H9 (cell line): Measurements from ENCODE around the gene SAP25. TPM values are rescaled to one million over a fixed set of nuclear protein-coding genes. Genes with fewer than 3 reads are reported as not detected.

Experiments
- DNase-seq: peaks from one replicate; pipeline ENCODE4 v3.0.0-alpha.2; 2017
- H2AFZ ChIP-seq: one replicate; pipeline ENCODE4 v1.6.1; 2013; ENCODE audit warnings: mild to moderate bottlenecking, low read length, control low read depth, moderate library complexity
- H2AK5ac ChIP-seq: 2 replicates; pipeline ENCODE4 v1.6.1; 2013; ENCODE audit warnings: low read length, control low read depth, mixed read lengths; ENCODE audit not compliant: insufficient read length
- H2BK120ac ChIP-seq: one replicate; pipeline ENCODE4 v1.6.1; 2013; ENCODE audit warnings: low read depth, mild to moderate bottlenecking, low read length, control low read depth, inconsistent platforms; ENCODE audit not compliant: poor library complexity, severe bottlenecking
- H2BK12ac ChIP-seq: 2 replicates; pipeline ENCODE4 v1.6.1; 2013; ENCODE audit warnings: low read length, control low read depth, mixed read lengths, low read depth; ENCODE audit not compliant: insufficient read length
- H2BK15ac ChIP-seq: 2 replicates; pipeline ENCODE4 v1.6.1; 2013; ENCODE audit warnings: low read depth, low read length, control low read depth
- H2BK20ac ChIP-seq: one replicate; pipeline ENCODE4 v1.6.1; 2013; ENCODE audit warnings: low read depth, mild to moderate bottlenecking, low read length, control low read depth, inconsistent platforms; ENCODE audit not compliant: poor library complexity, severe bottlenecking
- H2BK5ac ChIP-seq: 2 replicates; pipeline ENCODE4 v1.6.1; 2013; ENCODE audit warnings: low read length, control low read depth, mixed read lengths; ENCODE audit not compliant: insufficient read length
- H3K14ac ChIP-seq: 2 replicates; pipeline ENCODE4 v1.6.1; 2013; ENCODE audit warnings: low read length, control low read depth; ENCODE audit not compliant: insufficient read depth
- H3K18ac ChIP-seq: 2 replicates; pipeline ENCODE4 v1.6.1; 2013; ENCODE audit warnings: low read depth, mild to moderate bottlenecking, mixed read lengths, low read length, control low read depth; ENCODE audit not compliant: insufficient read length
- H3K23ac ChIP-seq: 2 replicates; pipeline ENCODE4 v1.6.1; 2013; ENCODE audit warnings: low read length, control low read depth, mixed read lengths, low read depth; ENCODE audit not compliant: insufficient read length
- H3K23me2 ChIP-seq: 2 replicates; pipeline ENCODE4 v1.6.1; 2013; ENCODE audit warnings: low read depth, mild to moderate bottlenecking, mixed read lengths, low read length, control low read depth; ENCODE audit not compliant: insufficient read length, poor library complexity, severe bottlenecking
- H3K27ac ChIP-seq: 2 replicates; pipeline ENCODE4 v1.5.1; 2013; ENCODE audit warnings: low read length, control low read depth, mixed read lengths, low read depth; ENCODE audit not compliant: insufficient read length
- H3K27me3 ChIP-seq: 2 replicates; pipeline ENCODE4 v1.6.1; 2013; ENCODE audit warnings: low read length, control low read depth, inconsistent platforms; ENCODE audit not compliant: insufficient read depth
- H3K4ac ChIP-seq: 2 replicates; pipeline ENCODE4 v1.6.1; 2013; ENCODE audit warnings: low read depth, mild to moderate bottlenecking, control low read depth, inconsistent platforms, low read length, moderate library complexity
- H3K4me1 ChIP-seq: 2 replicates; pipeline ENCODE4 v1.6.1; 2013; ENCODE audit warnings: low read length, control low read depth, inconsistent platforms; ENCODE audit not compliant: insufficient read depth
- H3K4me2 ChIP-seq: 2 replicates; pipeline ENCODE4 v1.6.1; 2013; ENCODE audit warnings: low read length, control low read depth, mixed read lengths; ENCODE audit not compliant: insufficient read length, insufficient read depth
- H3K56ac ChIP-seq: 2 replicates; pipeline ENCODE4 v1.6.1; 2013; ENCODE audit warnings: low read depth, mild to moderate bottlenecking, mixed read lengths, low read length, control low read depth; ENCODE audit not compliant: insufficient read length
- H3K79me1 ChIP-seq: 2 replicates; pipeline ENCODE4 v1.6.1; 2013; ENCODE audit warnings: low read depth, mild to moderate bottlenecking, moderate library complexity, low read length, control low read depth, inconsistent platforms; ENCODE audit not compliant: insufficient read depth, poor library complexity, severe bottlenecking
- H3K79me2 ChIP-seq: 2 replicates; pipeline ENCODE4 v1.6.1; 2013; ENCODE audit warnings: low read length, control low read depth, inconsistent platforms; ENCODE audit not compliant: insufficient read depth
- H3K9ac ChIP-seq: 2 replicates; pipeline ENCODE4 v1.6.1; 2013; ENCODE audit warnings: low read length, control low read depth, mixed read lengths; ENCODE audit not compliant: insufficient read length; ENCODE audit errors: extremely low read depth
- H3K9me3 ChIP-seq: one replicate; pipeline ENCODE4 v1.6.1; 2013; ENCODE audit warnings: low read depth, low read length, inconsistent platforms; ENCODE audit not compliant: control insufficient read depth
- H3T11ph ChIP-seq: one replicate; pipeline ENCODE4 v1.6.1; 2013; ENCODE audit warnings: mild to moderate bottlenecking, low read length, control low read depth, inconsistent platforms
- H4K20me1 ChIP-seq: one replicate; pipeline ENCODE4 v1.6.1; 2013; ENCODE audit not compliant: control insufficient read depth, insufficient read length, insufficient read depth
- H4K5ac ChIP-seq: 2 replicates; pipeline ENCODE4 v1.6.1; 2013; ENCODE audit warnings: low read depth, mild to moderate bottlenecking, mixed read lengths, low read length, control low read depth; ENCODE audit not compliant: insufficient read length
- H4K8ac ChIP-seq: replicated peaks from 2 replicates; pipeline ENCODE4 v1.6.1; 2013; ENCODE audit warnings: low read length, control low read depth, mixed read lengths, low read depth; ENCODE audit not compliant: insufficient read length
- H4K91ac ChIP-seq: 2 replicates; pipeline ENCODE4 v1.6.1; 2013; ENCODE audit warnings: low read depth, mild to moderate bottlenecking, moderate library complexity, mixed read lengths, low read length, control low read depth; ENCODE audit not compliant: insufficient read length
- H3K27ac Mint-ChIP-seq, 3 experiments: 2 replicates in 2 of 3; 3 replicates in 1 of 3; pipeline ENCODE4 v1.8.0; 2020 to 2021; ENCODE audit warnings: mixed read lengths in 3 of 3, mild to moderate bottlenecking in 1 of 3, moderate library complexity in 1 of 3
- H3K27me3 Mint-ChIP-seq: 2 replicates; pipeline ENCODE4 v1.8.0; 2021; ENCODE audit warnings: low read depth, mild to moderate bottlenecking, moderate library complexity, mixed read lengths
- H3K36me3 Mint-ChIP-seq, 3 experiments: 2 replicates in 2 of 3; 3 replicates in 1 of 3; pipeline ENCODE4 v1.8.0; 2020 to 2021; ENCODE audit warnings: low read depth in 3 of 3, mixed read lengths in 3 of 3; ENCODE audit not compliant: insufficient read depth in 1 of 3
- H3K4me1 Mint-ChIP-seq, 2 experiments: 2 replicates each; pipeline ENCODE4 v1.8.0; 2020; ENCODE audit warnings: mixed read lengths in 2 of 2
- H3K4me3 Mint-ChIP-seq, 2 experiments: 2 replicates in 1 of 2; 3 replicates in 1 of 2; pipeline ENCODE4 v1.8.0; 2020 to 2021; ENCODE audit warnings: mild to moderate bottlenecking in 2 of 2, mixed read lengths in 2 of 2, moderate library complexity in 1 of 2
- H3K9me3 Mint-ChIP-seq, 2 experiments: 2 replicates in 1 of 2; 3 replicates in 1 of 2; pipeline ENCODE4 v1.8.0; 2020; ENCODE audit warnings: mild to moderate bottlenecking in 2 of 2, mixed read lengths in 2 of 2, moderate library complexity in 1 of 2
- CTCF ChIP-seq: fragments of 200-600 bp; sonication (generic); conservative IDR thresholded peaks from 3 replicates; pipeline ENCODE4 v1.8.0; 2021; ENCODE audit warnings: antibody characterized with exemption, mild to moderate bottlenecking
- WGBS: extraction: QIAGEN DNeasy Blood & Tissue Kit; methylation state at CpG from one replicate; pipeline ENCODE4 v1.1.7; 2013; ENCODE audit warnings: missing lambda C conversion rate, low lambda C conversion rate, mixed read lengths; ENCODE audit not compliant: insufficient read length; ENCODE audit errors: extremely low coverage; 5-methylcytosine and 5-hydroxymethylcytosine counted together
- total RNA-seq: library from RNA; stranded (reverse); gene quantifications from 2 replicates; pipeline ENCODE4 v1.2.1, GENCODE V29; 2021

The SAP25 gene
- total RNA-seq, 1 experiment from 2014 or later = 4.2 TPM

GRCh38 chr7:100621554-100621953, 47.9 kb upstream of the SAP25 start:
- peak overlapping the region in 2 of 3 experiments; percentile 9 to 17; a peak in 3 of 7 replicates for H3K27ac Mint-ChIP-seq
- Histone ChIP-seq H3K4ac (no peak overlapping the region), H2BK120ac (no peak overlapping the region), H3K23me2 (peaks cover 5% of the 10 kb centered on the region), H3T11ph (no peak overlapping the region), H3K27ac (no peak overlapping the region), H4K8ac (no peak overlapping the region), H2BK5ac (no peak overlapping the region), H2BK12ac (no peak overlapping the region), H3K9ac (no peak overlapping the region), H3K9me3 (no peaks in the 10 kb centered on the region), H3K56ac (no peak overlapping the region), H3K79me2 (no peaks in the 10 kb centered on the region), H3K4me1 (no peaks in the 10 kb centered on the region), H2BK20ac (no peak overlapping the region), H3K79me1 (no peaks in the 10 kb centered on the region), H4K20me1 (no peaks in the 10 kb centered on the region), H3K4me2 (no peak overlapping the region), H4K91ac (no peak overlapping the region), H3K14ac (no peak overlapping the region), H2AFZ (no peak overlapping the region), H3K23ac (no peak overlapping the region), H4K5ac (no peak overlapping the region), H2BK15ac (no peak overlapping the region), H3K18ac (no peak overlapping the region), H2AK5ac (no peak overlapping the region), H3K27me3 (peaks cover 3% of the 10 kb centered on the region; the same call in 1 of the 2 replicates)
- H3K4me1 Mint-ChIP-seq = peaks cover 6 to 9% of the 10 kb centered on the region in 2 experiments
- no peak for TF ChIP-seq CTCF
- no CpG with 5 or more reads among the region's 8 CpGs for WGBS
- H3K36me3 Mint-ChIP-seq = peaks cover 0 to 1% (median 0%) of the 10 kb centered on the region in 3 experiments; a peak in 1 of 7 replicates
- H3K4me3 Mint-ChIP-seq = no peak overlapping the region
- H3K9me3 Mint-ChIP-seq = no peaks in the 10 kb centered on the region; a peak in 1 of 5 replicates
- no peak for DNase-seq
- H3K27me3 Mint-ChIP-seq = peaks cover 21% of the 10 kb centered on the region
